HG02938 (cell line): ENCODE results near the gene LRG1.
"Not testable (repeated sequence)": the region's sequence is repeated elsewhere in the genome, so short reads cannot be mapped to it uniquely, and the experiment has no call there.

ENCODE experiments used
- ATAC-seq: cut with Tn5 transposase; IDR thresholded peaks from one replicate; pipeline ENCODE4 v1.9.1; 2021; ENCODE audit warnings: mild to moderate bottlenecking, moderate library complexity; ENCODE audit not compliant: unreplicated experiment

LRG1 gene

GRCh38 chr19:4531562-4532165 is 8.2 kb downstream of the LRG1 start:
- ATAC-seq, result no peak

- no peak for ATAC-seq
These were observed 9.8 kb downstream of the LRG1 start for GRCh38 chr19:4529924-4530522.

- no peak for ATAC-seq
These were observed 11.0 kb downstream of the LRG1 start for GRCh38 chr19:4528843-4529242.

DNA sequence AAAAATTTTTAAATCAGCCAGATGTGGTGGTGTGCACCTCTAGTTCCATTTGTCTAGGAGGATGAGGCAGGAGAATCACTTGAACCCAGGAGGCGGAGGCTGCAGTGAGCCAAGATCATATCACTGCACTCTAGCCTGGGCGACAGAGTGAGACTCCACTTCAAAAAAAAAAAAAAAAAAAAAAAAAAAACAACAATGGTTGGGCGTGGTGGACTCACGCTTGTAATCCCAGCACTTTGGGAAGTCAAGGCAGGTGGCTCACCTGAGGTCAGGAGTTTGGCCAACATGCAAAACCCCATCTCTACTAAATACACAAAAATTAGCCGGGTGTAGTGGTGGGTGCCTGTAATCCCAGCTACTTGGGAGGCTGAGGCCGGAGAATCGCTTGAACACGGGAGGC is 12.5 kb downstream of the LRG1 start:
- not testable (repeated sequence) for ATAC-seq

- no peak for ATAC-seq
These were observed 14.3 kb downstream of the LRG1 start for GRCh38 chr19:4525563-4526002.

DNA sequence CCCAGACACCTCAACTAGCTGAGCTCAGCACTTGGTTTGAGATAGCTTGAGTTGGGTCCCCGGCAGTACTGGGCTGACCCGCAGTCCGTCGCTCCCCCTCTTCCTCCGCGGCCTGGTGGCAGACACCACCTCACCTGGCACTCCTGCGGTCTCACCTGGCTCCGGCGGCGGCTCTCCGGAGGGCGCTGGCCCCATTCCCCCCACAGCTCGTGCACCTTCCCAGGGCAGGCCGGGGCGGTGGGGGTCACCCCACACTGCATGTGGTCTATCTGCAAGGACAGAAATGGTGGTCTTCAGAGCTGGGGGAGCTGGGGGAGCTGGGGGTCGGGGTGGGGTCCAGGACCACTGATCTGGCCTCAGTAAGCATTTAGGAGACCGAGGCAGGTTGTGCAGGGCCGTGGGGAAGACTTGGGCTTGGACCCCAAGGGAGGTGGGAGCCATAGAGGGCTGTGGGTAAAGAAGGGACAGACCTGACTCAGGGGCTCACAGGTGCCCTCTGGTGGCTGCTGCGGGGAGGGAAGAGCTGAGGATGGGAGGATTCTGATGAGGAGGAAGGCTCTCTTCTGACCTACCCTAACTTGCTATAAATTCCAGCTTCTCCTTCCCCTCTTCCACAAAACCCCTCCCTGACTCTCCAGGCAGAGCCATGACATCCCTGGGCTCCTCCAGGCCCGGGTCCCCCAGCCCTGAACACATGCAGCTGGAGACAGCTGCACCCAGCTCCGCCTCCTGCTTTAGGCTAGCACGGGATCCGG is 14.9 kb downstream of the LRG1 start:
- no peak for ATAC-seq

GRCh38 chr19:4523306-4524110 is 16.3 kb downstream of the LRG1 start:
- ATAC-seq, result no peak

- ATAC-seq, result no peak
These were observed 17.4 kb downstream of the LRG1 start for GRCh38 chr19:4522291-4523002.

DNA sequence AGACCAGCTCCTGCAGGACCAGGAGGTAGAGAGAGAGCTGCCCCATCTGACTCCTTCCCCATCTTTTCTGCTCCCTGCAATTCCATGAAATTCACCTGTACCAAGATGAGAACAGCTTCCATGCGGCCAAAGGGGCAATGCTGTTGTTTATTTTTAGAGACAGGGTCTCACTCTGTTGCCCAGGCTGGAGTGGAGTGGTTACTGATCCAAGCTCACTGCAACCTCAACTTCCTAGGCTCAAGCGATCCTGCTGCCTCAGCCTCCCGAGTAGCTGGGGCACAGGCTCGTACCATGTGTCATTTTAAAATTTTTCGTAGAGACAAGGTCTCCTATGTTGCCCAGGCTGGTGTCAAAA is 18.0 kb downstream of the LRG1 start:
- ATAC-seq, result no peak

- ATAC-seq, result no peak
These were observed 18.5 kb downstream of the LRG1 start for GRCh38 chr19:4521170-4521887.

GRCh38 chr19:4519521-4520277 is 20.1 kb downstream of the LRG1 start:
- no peak for ATAC-seq

DNA sequence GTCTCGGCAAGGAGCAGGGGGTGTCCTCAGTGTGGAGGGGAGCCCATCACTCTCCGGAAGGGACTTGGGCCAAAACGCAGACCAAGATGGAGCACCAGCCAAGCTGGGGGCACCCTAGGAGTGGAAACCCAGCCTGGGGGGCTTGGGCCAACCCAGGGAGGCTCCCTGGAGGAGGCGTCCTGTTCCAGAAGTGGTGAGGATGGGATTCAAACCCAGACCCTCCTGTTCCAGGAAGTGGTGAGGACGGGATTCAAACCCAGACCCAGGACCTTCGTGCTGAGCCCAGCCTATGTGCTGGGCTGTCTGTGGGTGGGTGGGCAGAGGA is 20.7 kb downstream of the LRG1 start:
- no peak for ATAC-seq

DNA sequence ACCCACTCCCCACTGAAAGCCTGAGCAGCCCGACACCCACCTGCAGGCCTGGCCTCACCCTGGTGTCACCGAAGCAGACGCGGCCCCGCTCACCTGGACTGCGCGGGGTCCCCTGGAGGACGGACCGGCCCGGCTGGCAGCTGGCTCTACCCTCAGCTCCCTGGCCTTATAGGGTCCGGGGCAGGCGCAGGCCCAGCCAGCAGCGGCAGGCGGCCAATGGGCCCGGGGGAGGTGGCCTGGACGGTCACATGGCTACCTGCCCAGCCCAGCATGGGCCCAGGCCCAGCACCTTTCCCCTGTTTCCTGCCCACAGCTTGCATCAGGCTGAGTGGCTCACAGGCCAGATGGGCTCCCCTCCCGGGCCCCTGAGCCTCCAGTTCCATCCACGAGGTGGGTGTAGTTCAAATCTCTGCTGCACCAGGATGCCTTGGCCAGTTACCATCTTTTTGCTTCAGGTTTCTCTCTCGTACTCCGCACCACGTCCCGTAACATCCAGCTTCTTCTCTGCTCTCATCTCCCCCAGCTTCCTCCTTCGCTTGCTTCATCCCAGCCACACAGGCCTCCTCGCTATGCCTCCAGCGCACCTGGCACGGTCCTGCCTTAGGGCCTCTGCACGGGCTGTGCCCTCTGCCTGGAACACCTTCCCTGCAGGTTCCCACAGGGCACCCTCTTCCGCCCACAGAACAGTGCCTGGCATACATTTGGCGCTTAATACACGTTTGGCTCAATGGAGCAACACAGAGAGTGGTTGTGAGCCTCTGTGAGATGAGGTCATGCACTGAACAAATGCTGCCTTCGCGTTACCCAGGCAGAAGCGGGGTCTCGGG is 21.3 kb downstream of the LRG1 start, which contains the start of gene PLIN4:
Gene PLIN4, minus strand, starts transcription at position 142 of the 827 bp plus-strand sequence. CDS start 214 bp downstream, outside the sequence.
- ATAC-seq, result no peak

GRCh38 chr19:4517451-4518057 is 22.3 kb downstream of the LRG1 start:
- no peak for ATAC-seq

GRCh38 chr19:4516939-4517300 is 22.9 kb downstream of the LRG1 start:
- ATAC-seq, result no peak

- no peak for ATAC-seq
These were observed 23.5 kb downstream of the LRG1 start for GRCh38 chr19:4516199-4516938.

GRCh38 chr19:4515732-4516131 is 24.1 kb downstream of the LRG1 start:
- ATAC-seq, result no peak

GRCh38 chr19:4513248-4513647 is 26.6 kb downstream of the LRG1 start:
- no peak for ATAC-seq
